GM19452 (cell line): Measurements from ENCODE around the gene CCDC70.
"Not testable (repeated sequence)": the region's sequence is repeated elsewhere in the genome, so short reads cannot be mapped to it uniquely, and the experiment has no call there.

Experiments
- ATAC-seq: cut with Tn5 transposase; IDR thresholded peaks from one replicate; pipeline ENCODE4 v1.9.1; 2021; ENCODE audit not compliant: unreplicated experiment

Gene CCDC70

DNA sequence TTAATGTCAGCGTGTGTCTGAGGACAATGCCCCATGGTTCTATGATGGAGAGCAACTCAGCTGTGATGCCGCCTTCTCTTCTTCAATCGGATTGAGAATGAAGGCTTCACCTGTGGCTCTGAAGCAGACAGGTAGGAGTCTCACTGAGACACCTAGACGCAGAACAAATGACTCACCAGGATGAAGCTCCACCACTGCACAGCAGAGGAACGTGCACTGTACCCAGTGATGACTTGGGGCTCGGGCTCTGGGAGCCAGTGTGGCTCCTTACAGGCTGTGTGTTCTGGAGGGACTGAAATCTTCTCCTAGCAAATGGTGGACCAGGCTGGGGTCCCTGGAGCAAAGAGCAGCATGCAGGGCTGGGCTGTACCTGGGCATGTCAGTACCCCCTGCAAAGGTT, 44.0 kb downstream of the CCDC70 start:
- ATAC-seq, result no peak

DNA sequence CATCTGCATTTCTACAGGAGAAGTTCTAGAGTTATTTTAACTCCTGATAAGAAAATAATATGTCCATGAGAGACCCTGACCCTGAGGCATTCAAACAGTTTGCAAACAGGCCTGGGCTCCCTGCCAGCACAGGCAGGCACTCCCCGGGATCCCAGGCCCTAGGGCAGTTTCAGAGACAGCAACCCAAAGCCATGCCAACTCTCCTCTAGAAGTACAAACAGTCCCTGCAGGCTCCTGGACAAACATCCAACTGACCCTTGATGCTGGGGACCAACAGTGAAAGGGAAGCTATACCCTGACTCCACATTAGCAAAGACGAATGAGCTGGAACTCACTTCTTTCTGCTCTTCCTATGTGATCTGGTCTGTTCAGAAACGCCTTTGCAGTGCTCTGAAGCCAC, 44.8 kb downstream of the CCDC70 start:
- no peak for ATAC-seq

DNA sequence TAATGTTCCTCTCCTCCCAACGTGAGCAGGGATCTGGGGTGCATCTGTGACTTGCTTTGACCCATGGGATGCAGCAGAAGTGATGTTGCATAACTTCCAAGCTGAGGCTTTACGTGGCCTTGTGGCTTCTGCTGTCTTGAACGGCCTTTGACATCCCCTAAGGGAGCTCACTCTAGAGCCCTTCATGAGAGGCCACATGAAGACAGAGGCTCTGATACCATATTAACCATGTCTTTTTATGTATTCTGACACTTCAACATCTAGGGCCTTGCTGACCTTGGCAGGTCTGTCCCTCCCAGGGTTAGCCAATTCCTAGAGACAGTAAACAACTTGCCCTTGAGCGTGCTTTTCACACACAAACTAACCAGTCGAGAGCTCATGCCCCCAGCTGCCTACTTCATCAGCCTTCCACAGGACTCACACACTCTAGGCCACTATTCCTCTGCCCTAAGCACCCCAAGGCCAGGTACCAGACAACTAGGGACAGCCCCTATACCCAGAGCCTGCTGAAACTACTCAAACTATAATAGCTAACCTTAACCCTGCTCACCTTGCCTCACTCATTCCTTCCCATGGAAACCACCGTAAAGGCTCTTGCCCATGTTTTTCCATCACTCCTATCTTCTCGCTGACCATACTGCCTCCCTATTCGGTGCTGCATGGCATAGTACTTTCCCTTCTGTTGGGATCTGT, 45.4 kb downstream of the CCDC70 start:
- ATAC-seq, result no peak

GRCh38 chr13:51909265-51909664, 47.5 kb downstream of the CCDC70 start:
- ATAC-seq, result not testable (repeated sequence)

GRCh38 chr13:51910508-51910907, 48.7 kb downstream of the CCDC70 start:
- ATAC-seq, result no peak

DNA sequence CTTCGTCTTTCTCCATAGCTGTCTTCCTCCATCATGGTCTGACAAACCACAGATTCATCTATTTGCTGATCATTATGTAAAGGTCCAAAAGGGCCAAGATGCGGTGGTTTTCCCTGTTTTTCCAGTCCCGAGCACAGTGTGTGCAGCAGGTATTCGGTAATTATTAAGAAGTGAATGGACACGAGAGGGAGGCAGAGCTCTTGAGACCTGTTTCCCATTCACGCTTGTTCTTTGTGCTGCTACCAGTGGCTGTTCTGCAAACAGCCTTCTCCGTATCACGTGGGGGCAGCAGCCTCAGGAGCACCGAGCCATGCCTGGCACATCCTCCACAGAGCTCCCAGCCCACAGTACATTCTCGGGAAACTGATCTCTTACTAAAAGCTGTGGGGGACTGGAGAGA, 50.3 kb downstream of the CCDC70 start:
- no peak for ATAC-seq

DNA sequence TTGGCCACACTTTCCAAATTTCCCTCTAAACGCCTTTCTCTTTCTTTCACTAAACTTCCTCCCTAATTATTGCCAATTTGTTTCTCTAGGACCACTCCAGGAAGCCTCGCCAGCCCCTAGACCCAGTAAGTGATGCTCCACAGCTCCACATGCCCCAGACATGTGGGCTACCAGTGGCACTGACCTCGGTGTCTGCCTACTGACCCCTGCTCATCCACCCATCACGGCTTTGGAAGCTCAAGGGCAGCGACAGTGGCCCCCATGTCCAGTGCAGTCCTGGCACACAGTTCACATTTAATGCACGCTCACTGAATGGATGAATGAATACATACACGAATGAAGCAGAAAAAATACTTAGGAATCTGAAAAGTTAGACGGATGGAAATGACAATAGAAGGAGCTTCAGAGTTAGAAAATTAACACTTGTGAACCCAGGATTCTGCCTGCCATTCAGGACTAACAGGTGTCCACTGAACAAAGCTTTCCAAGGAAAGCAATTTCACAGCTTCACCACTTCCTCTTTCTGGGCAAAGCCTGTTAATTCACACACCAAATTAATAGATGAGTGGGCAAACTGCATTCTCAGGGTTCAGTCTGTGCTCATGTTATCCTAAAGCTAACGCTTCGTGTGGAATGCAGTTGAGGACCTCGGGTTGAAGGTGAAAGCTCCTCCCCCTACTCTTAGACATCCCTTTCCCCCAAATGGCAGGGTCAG, 50.9 kb downstream of the CCDC70 start:
- no peak for ATAC-seq

- no peak for ATAC-seq
Measured at GRCh38 chr13:51913421-51914136, 51.8 kb downstream of the CCDC70 start.

- no peak for ATAC-seq
Measured at GRCh38 chr13:51914137-51914493, 52.3 kb downstream of the CCDC70 start.
